ENCODE results near the gene TAS2R46.

DNA sequence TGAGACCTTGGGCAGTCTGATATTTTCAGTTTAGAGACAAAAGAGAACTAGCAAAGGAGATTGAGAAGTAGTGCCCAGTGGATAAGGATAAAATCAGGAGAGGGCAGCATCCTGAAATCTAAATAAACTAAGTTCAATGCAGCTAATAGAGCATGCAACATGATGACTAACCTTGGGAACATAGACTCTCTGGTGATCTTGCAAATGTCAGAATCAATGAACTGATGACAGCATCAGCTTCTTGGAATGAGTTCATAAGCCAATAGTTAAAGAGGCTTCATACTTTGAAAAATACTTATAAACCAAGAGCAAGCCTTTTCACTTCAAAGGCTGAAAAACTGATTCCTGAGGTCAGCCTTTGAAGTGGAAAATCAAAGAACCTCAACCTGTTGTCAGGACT is 47.9 kb downstream of the TAS2R46 start:
- no peak for TF ChIP-seq TRIM24 (IDR thresholded peaks at IDR 0.05)
- TF ChIP-seq, protein P1, sequence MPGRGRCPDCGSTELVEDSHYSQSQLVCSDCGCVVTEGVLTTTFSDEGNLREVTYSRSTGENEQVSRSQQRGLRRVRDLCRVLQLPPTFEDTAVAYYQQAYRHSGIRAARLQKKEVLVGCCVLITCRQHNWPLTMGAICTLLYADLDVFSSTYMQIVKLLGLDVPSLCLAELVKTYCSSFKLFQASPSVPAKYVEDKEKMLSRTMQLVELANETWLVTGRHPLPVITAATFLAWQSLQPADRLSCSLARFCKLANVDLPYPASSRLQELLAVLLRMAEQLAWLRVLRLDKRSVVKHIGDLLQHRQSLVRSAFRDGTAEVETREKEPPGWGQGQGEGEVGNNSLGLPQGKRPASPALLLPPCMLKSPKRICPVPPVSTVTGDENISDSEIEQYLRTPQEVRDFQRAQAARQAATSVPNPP (IDR thresholded peaks at IDR 0.05; ENCODE audit: borderline replicate concordance, insufficient read depth, insufficient read length), result no peak
- no peak for TF ChIP-seq CEBPB (tag; IDR thresholded peaks at IDR 0.05)
- TF ChIP-seq, protein P2, sequence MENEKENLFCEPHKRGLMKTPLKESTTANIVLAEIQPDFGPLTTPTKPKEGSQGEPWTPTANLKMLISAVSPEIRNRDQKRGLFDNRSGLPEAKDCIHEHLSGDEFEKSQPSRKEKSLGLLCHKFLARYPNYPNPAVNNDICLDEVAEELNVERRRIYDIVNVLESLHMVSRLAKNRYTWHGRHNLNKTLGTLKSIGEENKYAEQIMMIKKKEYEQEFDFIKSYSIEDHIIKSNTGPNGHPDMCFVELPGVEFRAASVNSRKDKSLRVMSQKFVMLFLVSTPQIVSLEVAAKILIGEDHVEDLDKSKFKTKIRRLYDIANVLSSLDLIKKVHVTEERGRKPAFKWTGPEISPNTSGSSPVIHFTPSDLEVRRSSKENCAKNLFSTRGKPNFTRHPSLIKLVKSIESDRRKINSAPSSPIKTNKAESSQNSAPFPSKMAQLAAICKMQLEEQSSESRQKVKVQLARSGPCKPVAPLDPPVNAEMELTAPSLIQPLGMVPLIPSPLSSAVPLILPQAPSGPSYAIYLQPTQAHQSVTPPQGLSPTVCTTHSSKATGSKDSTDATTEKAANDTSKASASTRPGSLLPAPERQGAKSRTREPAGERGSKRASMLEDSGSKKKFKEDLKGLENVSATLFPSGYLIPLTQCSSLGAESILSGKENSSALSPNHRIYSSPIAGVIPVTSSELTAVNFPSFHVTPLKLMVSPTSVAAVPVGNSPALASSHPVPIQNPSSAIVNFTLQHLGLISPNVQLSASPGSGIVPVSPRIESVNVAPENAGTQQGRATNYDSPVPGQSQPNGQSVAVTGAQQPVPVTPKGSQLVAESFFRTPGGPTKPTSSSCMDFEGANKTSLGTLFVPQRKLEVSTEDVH (IDR thresholded peaks at IDR 0.05; ENCODE audit: low read depth, partially characterized antibody), result no peak

All from K562 (cell line).